ENCODE measurements around the gene C2CD3.

C2CD3 gene

GRCh38 chr11:74009675-74010305, 161.0 kb downstream of the C2CD3 start:
- no peak for TF ChIP-seq CTCF (IDR thresholded peaks at IDR 0.05; ENCODE audit: low read depth, low read length, missing control alignments)
- H3K4me3 ChIP-seq (replicated peaks; ENCODE audit: low read depth, low read length): no peak overlapping the region
- no peak for DNase-seq (ENCODE audit: extremely low read depth, low read depth)

- TF ChIP-seq CTCF (IDR thresholded peaks at IDR 0.05; ENCODE audit: low read depth, low read length, missing control alignments): no peak
- DNase-seq (ENCODE audit: extremely low read depth, low read depth): no peak
These were observed 161.6 kb downstream of the C2CD3 start for GRCh38 chr11:74009230-74009547.

GRCh38 chr11:74008373-74009229, 162.2 kb downstream of the C2CD3 start, which contains the start of gene UCP3:
UCP3 (minus strand) TSS chr11:74009085; CDS start chr11:74007042, 2,043 bp downstream.
- no peak within 1 kb of the TSS for H3K4me3 ChIP-seq (replicated peaks; ENCODE audit: low read depth, low read length)
- DNase-seq (ENCODE audit: extremely low read depth, low read depth): no peak
- TF ChIP-seq CTCF (IDR thresholded peaks at IDR 0.05; ENCODE audit: low read depth, low read length, missing control alignments): no peak

More at GRCh38 chr11:74009230-74009547, 161.6 kb downstream of the C2CD3 start:
- H3K4me3 ChIP-seq (replicated peaks; ENCODE audit: low read depth, low read length): no peak overlapping the region

- no peak overlapping the region for H3K4me3 ChIP-seq (replicated peaks; ENCODE audit: low read depth, low read length)
- no peak for DNase-seq (ENCODE audit: extremely low read depth, low read depth)
- TF ChIP-seq CTCF (IDR thresholded peaks at IDR 0.05; ENCODE audit: low read depth, low read length, missing control alignments): no peak
These were observed 163.0 kb downstream of the C2CD3 start for GRCh38 chr11:74007691-74008372.

DNA sequence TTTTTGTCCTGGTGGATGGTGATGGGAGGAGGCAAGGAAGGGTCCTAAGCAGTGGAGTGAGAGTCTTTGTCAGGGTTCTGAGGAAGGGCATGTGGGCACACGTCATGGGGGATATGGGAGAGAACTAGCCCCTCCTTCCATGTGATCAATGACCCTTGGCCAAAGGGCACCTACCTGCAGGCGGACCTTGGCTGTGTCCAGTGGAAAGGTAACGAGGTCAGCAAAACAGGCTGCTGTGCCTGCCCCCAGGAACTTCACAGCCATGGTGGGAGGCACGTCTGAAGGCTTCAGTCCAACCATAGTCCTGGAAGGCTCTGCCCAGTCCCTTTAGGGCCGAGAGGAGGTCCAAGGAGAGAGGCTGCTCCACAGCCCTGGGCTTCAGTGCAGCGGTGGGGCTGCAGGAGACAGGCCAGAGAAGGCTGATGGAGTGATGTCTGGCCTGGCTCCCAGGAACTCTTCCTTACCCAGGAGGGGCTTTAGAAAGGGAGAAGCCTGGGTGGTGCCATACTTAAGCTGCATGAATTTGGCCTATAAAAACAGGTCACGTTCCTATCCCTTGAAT, 164.0 kb downstream of the C2CD3 start:
- no peak for TF ChIP-seq CTCF (IDR thresholded peaks at IDR 0.05; ENCODE audit: low read depth, low read length, missing control alignments)
- H3K4me3 ChIP-seq (replicated peaks; ENCODE audit: low read depth, low read length): no peak overlapping the region
- no peak for DNase-seq (ENCODE audit: extremely low read depth, low read depth)

GRCh38 chr11:74005721-74006517, 164.9 kb downstream of the C2CD3 start:
- TF ChIP-seq CTCF (IDR thresholded peaks at IDR 0.05; ENCODE audit: low read depth, low read length, missing control alignments): no peak
- no peak for DNase-seq (ENCODE audit: extremely low read depth, low read depth)
- H3K4me3 ChIP-seq (replicated peaks; ENCODE audit: low read depth, low read length): no peak overlapping the region

Data from HFF-Myc (cell line).